ENCODE results near the gene PHLDA2. TPM values are rescaled to one million over a fixed set of nuclear protein-coding genes. Genes with fewer than 3 reads are reported as not detected.

The PHLDA2 gene
- polyA plus RNA-seq, 5 donors, result 0.19 to 1.9 (median 0.76) TPM; not detected in 1

DNA sequence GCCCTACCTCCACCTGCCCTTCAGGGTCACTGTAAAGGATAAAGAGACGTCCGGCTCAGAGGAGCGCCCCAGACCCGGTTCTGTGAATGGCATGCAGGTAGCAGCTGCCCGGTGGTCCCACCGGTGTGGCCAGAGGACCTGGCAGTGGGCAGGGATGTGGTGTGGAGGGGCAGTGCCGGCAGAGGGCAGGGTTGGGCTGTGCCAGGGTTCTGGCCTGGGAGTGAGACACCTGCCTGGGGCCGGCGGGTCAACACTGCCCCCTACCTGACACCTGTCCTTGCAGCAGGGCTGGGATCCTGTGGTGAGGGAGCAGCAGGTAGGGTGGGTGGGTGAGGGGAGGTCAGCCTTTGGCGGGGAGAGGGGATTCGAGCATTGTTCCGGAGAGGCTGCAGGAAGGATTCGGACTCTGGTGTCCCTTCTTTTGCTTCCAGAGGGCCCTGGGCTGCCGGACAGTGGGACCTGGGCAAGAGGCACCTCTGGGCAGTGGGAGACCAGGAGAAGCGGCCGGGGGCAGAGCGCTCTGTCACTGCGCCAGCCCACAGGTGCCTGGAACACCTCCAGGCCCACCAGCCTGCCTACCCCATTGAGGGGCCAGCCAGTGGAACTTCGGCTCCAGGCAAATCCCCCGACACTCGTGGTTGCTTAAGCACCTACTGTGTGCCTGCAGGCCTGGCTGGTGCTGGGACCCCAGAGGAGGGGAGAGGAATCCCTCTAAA is 1.6 kb upstream of the PHLDA2 start:
- no peak for DNase-seq

DNA sequence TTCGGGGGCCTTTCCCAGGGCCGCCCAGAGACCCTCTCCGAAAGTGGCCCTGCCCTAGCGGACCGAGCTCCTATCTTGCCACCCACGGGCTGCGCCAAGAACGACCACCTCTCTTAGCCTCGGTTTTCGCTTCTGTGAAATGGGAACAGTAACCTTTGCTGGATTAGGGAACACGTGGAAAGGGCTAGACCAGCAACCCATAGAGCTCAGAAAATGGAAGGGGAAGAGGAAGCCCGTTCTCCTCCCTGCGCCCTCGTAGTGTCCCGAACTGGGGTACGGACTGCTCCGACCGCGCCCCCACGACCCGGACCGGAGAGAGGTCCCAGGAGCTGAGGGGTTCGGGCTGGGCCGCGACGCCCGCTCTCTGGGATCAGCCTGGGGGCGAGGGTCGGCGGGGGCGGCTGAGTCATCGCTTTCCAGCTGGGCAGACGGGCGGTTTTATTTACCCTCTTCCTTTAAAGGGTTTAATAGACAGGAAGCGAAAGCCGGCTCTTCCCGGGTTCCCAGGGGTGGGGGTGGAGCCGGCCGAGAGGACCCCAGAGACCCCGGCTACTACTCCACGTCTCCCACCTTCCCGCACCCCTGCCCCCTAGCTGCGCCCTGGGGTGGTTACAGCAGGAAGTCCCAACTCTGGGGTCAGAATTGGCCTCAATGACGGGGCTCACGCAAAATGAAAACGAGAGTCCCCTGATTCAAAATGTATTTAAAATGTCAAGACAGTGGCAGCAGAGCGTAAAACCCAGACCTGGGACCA is 907 bp upstream of the PHLDA2 start:
- no peak for DNase-seq

DNA sequence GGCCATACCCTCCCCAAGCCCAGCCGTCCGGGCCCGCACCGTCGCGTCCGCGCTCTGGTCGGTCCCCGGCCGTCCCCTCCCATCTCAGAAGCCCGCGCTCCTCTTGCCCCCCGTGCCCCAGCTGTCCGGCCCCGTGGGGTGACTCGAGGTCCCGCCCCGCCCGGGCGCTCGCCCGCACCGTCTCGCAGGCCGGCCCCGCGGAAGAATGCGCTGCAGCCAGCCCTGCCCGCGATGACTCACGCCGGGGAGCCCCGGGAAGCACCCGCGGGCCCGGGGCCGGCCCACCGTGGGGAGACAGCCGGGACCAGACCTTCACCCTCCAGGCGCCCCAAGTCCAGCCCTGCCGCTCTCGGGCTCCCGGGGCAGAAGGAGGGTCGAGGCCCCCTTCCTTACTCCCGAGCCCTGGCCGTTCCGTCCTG is 320 bp upstream of the PHLDA2 start:
- DNase-seq, result no peak

DNA sequence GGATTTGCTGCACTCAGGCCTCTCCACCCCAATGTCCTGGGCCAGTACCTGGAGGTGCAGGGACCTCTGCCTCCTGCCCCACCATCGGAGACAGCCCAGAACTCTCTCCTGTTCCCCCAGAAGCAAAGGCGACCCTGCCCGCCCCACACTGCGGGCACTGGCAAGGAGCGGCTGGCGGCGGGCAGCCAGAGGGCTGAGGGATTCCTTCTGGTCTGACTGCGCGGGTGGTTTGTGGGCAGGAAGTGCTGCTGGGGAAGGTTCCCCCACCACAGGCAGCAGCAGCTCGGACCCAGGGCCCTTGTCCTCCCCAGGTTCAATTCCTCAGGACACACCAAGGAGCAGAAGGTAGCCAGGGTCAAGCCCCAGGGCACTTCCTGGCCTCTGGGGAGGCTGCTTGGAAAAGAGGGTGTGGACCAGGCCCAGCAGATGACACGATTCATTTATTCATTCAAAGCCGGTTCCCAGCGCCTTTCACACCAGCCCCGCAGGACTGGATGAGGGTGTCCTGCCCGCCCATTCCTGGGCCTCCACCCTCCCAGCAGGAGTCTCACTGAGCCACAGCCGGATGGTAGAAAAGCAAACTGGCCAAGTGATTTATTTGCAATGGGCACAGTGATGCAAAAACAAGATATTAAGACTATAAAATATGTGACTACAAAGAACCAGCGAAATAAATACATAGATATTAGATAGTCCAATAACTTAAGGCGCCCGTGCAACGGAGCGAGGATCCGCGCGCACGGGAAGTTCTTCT is 1.2 kb downstream of the PHLDA2 start:
- DNase-seq, result no peak

DNA sequence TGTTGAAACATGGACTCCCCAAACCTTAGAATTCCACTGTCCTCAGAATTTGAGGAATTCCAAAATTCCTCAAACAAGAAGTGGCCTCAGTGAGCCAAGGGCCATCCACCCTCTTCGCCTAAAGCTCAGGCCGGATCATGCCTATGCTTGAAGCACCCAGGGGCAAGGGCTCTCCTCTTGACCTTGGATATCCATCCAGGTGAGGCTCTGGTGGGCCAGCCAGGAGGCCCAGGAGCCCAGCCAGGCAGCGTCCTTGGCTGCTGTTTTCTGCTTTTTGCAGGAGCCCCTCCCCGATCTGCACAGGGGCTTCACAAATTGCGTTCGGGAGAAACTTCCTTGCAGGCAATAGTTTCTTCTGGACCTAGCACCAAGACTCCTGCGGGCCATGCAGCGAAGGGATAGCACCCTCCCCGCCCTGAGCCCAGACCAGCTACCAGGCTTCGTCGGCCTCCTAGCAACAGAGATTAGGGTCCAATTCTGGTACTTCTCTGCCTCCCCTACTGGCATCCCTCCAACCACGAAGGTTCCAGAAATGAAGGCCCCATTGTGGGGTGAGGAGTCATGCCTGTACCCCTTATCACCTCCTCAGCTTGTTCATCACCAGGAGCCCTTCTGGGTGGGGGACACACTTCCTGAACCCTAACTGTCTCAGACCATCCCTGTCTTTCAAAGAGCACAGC is 2.0 kb downstream of the PHLDA2 start:
- no peak for DNase-seq

DNA sequence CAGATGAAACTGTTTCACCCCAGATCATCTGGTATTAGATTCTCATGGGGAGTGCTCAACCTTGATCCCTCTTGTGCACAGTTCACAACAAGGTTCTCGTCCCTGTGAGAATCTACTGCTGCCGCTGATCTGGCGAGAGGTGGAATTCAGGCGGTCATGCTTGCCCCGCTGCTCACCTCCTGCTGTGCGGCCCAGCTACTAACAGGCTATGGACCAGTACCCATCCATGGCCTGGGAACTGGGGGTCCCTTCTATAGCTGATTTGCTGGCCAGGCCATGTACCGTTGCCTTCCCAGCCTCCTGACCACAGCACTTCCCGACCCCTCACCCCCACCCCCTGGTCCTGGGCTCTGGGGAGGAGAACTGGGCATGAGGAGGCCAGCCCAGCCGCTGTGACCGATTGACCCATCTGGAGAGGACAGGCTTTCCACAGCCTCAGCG is 2.6 kb downstream of the PHLDA2 start:
- no peak for DNase-seq

DNA sequence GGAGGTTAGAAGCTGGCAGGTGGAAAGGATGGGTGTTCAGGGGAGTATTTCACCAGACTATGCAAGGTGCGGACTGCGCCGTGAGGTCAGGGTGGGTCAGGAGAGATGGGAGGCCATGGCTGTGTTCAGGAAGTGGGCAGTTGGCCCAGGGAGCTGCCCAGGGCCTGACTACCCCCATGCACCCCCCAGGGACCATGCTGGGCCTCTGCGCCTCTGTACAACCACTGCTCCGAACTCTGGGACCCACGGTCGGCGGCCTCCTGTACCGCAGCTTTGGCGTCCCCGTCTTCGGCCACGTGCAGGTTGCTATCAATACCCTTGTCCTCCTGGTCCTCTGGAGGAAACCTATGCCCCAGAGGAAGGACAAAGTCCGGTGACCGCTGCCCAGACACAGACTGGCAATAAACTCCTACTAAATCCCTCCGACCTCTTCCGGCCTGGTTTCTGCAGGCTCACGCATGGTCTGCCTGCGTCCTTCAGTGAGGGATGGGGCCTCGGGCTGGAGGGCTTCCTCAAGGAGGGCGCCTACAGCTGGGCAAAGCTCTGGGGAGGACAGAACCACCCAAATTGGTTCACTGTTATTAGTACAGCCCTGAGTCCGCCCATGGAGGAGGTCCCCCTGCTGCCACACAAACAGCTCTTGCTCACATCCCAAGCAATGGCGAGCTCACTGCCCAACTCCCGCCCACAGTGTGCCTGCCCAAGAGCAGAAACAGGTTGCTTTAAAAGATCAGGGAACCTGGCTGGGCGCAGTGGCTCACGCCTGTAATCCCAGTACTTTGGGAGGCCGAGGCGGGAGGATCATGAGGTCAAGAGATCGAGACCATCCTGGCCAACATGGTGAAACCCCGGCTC is 4.2 kb downstream of the PHLDA2 start:
- DNase-seq, result no peak

DNA sequence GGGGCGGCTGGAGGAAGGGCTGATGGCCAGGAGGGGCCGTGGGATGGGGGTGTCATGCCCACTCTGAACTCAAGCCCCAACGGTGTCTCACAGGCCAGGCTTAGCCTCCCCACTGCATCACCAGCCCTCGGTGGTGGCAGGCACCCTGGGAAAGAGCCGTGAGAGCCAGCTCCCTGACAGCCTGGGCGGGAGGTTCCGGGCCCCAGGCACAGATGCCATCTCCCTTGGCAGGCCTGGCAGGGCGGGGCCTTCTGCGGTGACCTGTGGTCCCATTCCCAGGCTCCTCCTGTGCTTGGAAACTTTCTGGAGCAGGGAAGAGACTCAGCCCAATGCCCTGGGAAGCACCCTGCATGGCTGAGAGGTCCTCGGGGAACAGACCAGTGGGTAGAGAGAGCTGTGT is 4.8 kb downstream of the PHLDA2 start:
- DNase-seq, result no peak

DNA sequence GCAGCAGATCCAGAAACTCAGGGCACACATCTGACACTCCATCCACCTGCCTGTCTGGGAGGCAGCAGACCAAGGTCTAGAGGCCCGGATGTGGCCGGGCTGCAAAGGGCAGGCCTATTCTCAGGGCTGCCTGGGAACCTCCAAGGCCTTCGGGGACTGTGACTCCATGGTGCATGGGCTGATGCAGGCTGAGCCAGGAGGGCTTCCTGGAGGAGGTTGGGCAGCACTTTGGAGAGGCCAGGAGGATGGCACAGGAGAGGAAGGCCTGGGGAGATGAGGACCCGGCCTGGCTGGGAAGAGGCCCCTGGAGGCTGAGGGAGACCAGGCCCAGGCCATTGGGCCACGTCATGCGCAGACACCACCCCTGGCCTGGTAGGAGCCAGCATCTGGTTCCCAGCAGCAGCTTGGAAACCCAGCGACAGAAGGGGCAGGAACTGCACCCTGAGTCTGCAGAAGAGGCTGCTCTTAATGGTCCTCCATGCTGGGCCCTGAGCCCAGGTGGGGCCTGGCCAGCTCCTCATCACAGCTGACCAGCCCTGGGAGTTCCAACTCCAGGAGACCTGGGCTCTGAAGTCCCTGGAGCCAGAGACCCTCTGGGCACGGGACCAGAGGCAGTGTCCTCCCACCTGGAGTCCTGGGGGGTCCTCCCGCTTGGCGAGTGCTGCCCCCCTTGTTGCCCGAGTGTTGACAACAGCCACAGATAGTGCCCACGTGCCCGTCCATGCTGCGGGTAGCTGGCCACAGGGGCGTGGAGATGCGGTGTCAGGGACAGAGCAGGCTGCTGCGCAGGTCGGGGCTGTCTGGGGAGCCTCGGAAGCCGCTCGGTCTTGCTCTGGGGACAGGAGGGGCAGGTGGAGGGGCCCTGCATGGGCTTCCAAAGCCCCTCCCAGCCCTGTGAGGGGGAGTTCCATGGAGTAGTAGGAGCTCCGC is 5.5 kb downstream of the PHLDA2 start:
- DNase-seq, result no peak

DNA sequence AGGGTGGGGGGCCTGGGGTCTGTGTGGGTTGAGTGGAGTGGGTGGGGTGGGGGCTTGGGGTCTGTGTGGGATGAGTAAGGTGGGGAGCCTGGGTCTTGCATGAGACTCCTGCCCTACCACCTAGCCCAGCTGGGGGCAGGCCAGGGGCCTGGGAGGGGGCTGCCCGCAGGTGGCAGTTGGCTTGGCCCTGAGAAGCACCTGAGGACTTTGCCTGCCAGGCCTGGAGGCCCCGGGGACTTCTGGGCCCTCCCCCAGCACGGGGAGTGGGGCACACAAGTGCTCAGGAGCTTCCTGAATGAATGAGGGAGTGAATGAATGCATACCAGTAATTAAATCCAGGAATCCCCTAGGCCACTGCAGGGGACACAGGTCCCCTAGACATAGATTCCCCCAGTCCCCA is 6.6 kb downstream of the PHLDA2 start:
- DNase-seq, result no peak

DNA sequence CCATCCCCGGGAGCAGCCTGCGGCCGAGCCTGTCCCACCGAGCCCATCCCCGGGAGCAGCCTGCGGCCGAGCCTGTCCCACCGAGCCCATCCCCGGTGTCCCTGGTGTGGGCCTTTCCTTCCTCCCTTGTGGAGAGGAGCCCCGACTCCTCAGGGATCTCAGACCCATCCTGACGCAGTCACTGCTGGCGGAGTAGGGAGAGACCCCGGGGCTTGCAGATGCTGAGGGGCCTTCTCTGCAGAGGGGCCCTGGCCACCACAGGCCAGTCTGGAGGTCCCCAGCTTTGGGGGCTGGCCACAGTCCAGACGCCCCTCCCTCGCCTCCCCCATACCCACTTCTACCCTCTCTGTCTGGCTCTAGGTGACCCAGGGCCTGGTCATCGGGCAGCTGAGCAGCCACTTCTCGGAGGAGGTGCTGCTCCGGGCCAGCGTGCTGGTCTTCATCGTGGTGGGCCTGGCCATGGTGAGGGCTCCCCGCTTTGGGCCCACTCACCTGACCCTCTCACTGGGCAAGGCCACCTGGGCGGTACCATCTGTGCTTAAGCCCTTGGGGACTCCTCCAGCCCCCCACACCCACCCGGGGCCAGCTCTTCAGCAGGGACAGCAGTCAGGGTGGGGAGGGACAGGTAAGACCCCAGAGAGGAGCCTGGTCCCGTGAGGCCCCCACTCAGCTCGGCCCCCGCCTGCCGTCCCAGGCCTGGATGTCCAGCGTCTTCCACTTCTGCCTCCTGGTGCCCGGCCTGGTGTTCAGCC is 7.3 kb downstream of the PHLDA2 start:
- DNase-seq, result no peak

DNA sequence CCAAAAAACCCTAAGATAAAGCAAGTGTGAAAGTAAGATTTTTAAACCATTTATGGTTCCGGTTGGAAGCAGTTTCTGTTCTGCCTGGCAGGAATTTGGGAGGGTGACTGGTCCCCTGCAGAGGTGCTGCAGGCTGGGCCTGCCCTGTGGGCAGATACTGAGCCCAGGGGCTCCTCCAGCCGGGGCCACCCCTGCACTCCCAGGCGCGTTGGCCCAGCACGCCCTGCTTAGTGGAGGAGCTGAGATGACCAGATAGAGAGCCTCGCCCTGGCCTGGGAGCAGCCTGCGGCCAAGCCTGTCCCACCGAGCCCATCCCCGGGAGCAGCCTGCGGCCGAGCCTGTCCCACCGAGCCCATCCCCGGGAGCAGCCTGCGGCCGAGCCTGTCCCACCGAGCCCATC is 8.0 kb downstream of the PHLDA2 start:
- no peak for DNase-seq

DNA sequence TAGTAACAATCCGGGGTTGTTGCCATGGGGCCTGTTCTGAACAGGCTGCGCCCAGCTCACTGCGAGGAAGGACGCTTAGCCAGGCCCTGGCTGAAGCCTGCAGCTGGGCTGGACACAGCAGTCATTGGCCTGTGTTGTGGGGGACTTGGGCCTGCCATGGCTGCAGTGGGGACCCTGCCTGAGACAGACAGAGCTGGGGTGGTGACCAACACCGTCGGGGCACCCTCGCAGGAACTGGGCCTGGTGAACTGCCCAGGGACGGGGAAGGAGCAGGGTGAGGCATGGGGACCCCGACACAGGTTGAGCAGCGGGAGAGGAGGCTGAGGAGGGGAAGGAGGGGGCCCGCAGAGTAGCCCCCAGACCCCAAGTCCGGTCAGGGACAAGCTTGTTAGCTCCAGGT is 8.9 kb downstream of the PHLDA2 start:
- no peak for DNase-seq

DNA sequence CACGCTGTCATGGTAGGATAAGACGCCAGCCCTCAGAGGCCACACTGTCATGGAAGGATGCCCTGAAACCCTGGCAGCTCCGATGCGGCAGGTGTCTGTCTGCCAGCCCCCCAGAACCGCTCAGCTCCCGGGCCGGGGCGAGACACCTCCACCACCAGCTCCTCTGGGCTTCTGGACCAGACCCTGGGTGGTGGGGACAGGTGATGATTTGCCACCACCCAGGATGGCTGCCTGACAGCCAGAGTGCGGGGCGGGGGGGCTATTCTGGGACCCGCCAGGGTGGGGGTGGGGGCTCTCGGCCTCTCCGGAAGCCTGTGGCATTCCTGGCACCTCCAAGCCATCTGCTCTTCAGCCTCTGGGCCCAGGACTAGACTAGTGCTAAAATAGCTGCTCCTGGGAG is 9.4 kb downstream of the PHLDA2 start:
- no peak for DNase-seq

DNA sequence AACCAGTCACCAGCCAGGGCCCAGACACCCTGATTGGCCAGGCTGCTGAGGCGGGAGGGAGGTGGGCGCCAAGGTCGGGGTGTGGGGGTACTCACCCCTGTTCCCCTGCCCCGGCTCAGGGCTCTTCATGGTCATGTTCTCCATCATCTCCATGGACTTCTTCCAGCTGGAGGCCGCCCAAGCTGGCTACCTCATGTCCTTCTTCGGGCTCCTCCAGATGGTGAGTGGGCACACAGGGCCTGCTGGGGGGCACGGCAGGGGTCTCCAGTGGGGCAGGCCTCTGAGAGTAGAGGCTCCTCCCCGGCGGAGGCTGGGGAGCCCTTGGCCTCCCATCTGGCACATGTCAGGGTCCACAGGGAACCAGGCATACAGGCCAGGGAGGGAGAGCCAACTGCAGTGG is 10.0 kb downstream of the PHLDA2 start:
- no peak for DNase-seq

DNA sequence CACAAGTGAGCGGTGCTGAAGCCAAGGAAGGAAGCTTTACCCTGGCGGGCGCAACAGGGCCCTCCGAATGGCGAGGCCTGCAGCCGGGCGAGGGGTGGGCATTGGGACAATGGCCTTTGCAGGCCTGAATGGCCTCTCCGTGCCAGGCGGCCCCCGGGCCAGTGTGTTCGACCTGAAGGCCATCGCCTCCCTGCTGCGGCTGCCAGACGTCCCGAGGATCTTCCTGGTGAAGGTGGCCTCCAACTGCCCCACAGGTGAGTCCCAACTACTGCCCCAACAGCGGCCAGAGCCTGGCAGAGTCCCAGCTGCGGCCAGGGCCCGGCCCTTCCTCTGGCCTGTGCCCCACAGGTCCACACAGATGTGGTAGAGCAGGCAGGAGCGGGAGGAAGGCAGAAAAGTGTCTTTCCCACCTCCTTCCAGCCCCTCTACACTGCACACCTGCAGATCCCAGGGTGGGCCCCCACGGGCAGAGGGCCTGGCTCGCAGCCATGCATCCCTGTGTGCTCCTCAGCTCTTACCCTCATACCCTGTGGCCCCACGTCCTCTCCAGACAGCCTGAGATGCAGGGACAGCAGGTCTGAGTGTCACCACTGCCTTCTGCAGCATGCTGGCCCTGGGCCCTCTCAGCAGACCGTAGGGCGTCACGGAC is 11.3 kb downstream of the PHLDA2 start:
- DNase-seq, result no peak

DNA sequence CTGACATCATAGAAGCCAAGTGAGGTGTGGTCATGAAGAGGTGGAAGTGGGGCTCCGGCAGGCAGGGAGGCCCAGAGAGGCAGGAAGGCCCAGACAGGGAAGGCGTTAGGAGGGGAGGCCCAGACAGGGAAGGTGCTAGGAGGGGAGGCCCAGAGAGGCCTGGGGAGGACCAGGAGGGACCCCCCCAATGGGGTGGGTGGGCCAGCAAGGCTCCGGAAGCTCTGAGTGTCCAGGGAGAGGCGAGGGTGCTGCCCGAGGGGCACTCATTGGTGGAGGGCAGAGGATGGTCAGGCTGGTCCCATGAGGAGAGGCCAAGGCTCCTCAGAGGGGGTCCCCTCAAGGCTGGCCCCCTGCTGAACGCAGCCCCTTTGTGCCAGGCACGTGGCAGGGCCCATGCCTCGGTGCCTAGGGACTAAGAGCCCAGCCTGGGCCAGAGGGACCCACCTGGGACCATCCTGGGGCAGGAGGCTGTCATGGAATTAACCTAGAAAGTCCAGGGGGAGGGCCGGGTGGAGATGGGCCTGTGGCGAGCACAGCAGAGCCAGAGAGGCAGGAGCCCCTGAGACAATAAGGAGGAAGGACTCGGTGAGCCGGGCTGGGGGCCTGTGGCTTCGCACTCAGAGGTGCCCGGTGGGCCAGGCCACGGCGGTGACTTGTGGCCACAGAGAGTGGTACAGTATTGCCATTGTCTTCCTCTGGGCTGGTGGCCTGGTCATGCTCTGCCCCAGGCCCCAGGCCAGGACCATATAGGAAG is 12.2 kb downstream of the PHLDA2 start:
- DNase-seq, result no peak
